ENCODE data around the gene RUBCN.
"Not testable (repeated sequence)": the region's sequence is repeated elsewhere in the genome, so short reads cannot be mapped to it uniquely, and the experiment has no call there.

The RUBCN gene

GRCh38 chr3:197680955-197681521, 55.7 kb downstream of the RUBCN start:
- no peak for DNase-seq

DNA sequence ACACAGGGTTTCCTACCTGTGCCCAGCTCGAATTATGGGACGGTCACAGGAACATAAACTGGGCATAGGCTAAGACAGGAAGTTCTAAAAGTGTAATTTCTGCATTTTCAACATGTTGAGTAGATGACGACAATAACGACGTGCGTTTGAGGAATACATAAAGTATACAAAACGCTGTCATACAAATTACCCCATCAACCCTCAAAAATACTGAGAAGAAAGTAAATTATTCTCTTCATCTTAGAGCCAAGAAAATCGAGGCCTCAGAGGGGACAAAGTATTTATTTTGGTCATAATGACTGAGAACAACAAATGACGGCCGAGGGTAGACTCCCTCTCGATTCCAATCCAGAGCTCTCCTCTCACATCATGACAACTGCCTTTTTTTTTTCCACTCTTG, 60.8 kb downstream of the RUBCN start:
- no peak for DNase-seq

- DNase-seq = no peak
Observed at GRCh38 chr3:197675563-197675860, 61.2 kb downstream of the RUBCN start.

DNA sequence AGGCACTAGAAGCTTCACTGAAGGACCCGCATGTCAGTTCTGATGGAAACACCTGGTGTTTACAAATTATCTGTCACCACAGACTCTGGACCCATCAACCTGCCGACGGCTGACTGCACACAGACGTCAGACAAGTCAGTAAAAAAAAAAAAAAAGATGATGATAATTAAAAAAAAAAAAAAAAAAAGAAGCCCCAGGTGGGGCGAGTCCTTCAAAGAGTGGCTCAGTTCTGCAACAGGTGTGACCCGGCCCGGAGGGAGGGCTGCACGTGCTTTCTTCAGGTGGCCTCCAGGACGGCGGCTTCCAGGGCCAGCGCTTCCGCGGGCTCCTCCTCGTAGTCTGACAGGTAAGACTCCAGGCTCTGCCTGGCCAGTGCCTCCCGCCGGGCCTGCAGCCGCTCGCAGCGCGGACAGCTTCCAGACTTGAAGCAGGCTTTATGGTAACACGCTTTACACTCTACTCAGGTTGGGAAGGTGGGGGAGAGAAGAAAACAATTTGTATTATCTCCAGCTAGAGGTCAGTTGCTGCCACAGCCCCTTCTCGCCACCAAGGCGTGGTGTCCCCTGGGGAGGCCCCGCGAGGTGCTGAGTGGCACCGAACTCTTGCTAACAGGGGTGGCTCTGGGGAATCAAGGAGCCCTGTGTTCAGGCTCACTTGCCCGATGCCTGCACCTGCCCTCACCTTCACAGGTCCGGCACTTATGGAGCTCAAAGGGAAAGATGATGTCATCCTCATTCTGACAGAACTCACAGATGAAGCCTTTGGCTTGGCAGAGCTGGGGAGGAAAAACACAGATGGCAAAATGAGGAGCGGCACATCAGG, 61.8 kb downstream of the RUBCN start:
- no peak for DNase-seq

DNA sequence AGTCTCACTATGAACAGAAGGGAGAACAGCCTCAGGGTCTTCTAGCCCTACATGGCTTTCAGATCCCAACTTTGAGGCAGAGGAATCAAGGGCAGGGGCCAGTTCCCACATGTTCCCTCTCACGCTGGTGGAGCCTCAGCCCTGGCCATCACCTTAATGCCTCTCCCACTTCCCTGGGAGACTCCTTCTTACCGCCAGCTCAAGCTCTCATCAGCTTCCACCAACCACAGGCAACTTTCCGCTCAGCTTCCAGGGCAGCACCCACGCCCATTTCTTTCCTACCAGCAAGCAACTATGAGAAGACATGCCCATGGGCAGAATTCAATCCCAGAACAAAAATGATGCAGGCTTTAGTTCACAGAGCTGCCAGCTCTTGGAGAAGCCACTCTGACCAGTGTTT, 63.5 kb downstream of the RUBCN start:
- DNase-seq = no peak

GRCh38 chr3:197670361-197670760, 66.3 kb downstream of the RUBCN start:
- no peak for DNase-seq

- DNase-seq = no peak
Observed at GRCh38 chr3:197667968-197668367, 68.7 kb downstream of the RUBCN start.

GRCh38 chr3:197667293-197667692, 69.4 kb downstream of the RUBCN start:
- DNase-seq = not testable (repeated sequence)

DNA sequence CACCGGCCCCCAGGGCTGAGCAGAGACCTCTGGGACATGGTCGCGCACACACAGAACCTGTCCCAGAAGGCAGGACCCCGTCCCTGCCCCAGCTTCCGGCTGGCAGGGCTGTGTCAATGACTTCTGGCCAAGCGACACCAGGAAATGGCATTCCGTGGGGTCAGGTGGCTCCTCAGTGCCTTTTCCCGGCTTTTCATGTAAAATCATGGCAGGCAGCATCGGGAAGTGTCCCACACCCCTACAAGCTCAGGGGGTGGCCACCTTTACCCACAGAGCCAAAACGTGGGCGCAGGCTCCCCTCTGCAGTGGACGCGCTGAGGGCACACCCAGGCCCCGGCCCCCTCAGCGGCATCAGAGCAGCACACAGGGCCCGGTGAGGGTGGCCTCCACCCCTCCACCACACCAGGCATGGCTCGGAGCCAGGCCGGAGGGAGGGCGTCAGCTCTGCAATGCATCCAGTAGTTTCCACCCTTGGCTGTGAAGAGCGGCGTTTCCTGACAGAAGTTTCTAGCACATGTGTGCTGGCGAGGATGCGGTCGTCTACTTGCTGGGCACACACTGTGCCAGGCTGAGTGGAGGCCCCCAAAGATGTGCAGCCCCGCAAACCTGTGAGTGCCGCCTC, 70.4 kb downstream of the RUBCN start:
- not testable (repeated sequence) for DNase-seq

DNA sequence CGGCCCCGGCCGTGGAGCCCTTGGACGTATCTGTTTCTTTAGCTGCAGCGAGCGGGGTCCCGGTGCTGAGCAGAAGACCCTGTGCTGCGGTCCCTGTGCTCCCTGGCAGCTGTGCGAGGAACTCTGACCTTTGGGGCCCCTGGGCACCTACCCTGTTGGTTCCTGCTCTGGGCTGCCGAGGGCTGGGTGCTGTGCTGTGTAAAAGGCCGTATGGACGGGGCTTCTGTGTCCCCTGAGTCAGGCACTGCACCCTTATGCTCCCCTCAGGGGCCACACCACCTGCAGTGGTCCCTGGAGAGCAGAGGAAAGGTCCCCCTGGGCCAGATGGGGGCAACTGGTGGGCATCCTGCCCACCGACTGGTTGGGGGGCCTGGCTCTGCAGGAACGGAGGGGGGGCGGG, 71.2 kb downstream of the RUBCN start:
- DNase-seq = not testable (repeated sequence)

DNA sequence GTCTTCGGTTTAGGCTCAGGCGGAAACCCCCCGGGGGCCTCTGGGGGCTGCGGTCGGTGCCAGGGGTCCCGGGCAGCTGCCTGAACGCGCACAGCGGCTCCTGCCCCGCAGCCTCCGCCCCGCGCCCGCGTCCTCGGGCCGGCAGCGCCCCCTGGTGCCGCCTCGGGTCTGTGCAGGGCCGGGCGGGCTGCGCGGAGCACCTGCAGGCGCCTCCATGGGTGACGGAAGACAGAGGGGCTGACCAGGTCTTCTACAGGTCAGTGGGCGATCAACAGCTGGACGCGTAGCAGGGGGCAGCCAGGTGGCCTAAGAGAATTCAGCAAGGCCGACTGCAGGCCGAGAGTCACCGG, 71.6 kb downstream of the RUBCN start:
- DNase-seq = not testable (repeated sequence)

DNA sequence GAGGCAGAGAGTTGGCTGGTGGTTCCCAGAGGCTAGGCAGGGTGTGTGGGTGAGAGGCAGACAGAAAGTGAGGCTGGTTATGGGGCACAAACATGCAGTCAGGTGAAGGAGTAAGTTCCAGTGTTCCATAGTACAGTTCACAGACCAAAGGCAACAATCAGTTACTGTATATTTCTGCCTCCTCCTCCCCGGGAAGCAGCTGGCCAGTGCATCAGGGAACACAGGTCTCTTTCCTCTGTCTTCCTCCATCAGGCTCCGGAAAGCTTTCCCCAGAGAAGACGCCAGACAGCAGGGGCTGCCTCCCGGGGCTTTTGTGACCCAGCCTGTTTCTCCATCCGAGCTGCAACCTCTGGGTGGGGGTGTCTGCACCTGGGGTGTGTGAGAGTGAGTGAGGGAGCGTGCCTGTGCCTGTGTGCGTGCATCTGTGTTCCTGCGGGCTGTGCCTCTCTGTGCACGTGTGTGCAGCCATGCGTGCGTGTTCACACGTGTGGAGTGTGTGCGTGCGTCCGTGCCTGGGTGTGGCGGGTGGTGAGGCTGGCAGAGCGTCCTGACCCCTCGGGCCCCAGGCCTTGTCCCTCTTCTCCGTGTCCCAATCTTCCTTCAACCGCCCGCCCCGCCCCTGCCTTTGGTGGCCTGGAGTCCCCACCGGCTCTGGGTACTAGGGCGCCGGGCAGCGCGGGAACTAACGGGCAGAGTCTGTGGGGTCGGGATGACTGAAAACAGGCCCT, 72.1 kb downstream of the RUBCN start:
- DNase-seq = not testable (repeated sequence)

DNA sequence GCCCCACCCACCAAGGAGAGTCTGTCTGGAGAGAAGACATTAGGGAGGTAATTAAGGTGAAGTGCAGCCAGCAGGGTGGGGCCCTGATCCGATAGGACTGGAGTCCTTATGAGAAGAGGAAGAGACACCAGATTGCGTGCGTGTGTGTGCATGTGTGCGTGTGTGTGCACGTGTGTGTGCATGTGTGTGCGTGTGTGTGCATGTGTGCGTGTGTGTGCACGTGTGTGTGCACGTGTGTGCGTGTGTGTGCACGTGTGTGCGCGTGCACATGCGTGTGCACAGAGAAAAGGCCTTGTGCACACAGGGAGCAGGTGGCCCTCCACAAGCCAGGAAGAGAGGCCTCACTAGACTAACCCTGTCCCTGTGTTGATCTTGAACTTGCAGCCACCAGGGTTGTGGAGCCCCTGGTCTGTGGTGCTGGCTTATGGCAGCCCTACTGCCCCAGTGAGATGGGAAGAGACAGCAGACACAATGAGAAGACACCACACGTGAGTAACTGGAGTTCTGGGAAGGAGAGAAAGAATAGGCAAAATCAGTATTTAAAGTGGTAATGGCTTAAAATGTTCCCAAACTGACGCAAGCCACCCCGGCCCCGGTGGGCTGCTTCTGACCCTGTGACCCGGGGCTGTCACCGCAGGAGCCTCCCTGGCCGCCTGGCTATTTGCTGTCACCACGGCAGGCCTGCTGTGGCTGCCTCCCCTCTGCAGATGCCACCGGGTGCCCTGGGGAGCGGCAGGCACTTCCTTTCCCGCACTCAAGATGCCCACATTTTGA, 73.2 kb downstream of the RUBCN start:
- DNase-seq = not testable (repeated sequence)

GRCh38 chr3:197662352-197662751, 74.4 kb downstream of the RUBCN start:
- not testable (repeated sequence) for DNase-seq

DNA sequence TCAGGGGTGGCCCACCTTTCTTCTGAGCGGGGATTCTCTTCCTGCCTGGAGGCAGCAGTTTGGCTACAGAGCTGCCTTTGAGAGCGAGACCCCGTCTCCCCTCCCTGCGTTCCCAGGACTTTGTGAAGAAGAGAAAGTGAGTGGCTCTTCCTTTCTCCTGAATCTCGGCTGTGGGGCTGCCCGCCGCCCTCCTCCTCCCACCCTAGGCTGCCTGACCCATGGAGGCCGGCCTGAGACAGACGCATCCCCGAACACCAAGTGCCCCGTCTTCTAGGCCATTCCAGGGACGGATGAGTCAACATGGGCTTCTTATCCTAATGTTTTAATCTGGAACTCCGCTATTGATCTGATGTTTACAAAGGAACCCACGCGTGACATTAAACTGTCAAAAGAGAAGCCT, 74.8 kb downstream of the RUBCN start:
- DNase-seq = not testable (repeated sequence)

DNA sequence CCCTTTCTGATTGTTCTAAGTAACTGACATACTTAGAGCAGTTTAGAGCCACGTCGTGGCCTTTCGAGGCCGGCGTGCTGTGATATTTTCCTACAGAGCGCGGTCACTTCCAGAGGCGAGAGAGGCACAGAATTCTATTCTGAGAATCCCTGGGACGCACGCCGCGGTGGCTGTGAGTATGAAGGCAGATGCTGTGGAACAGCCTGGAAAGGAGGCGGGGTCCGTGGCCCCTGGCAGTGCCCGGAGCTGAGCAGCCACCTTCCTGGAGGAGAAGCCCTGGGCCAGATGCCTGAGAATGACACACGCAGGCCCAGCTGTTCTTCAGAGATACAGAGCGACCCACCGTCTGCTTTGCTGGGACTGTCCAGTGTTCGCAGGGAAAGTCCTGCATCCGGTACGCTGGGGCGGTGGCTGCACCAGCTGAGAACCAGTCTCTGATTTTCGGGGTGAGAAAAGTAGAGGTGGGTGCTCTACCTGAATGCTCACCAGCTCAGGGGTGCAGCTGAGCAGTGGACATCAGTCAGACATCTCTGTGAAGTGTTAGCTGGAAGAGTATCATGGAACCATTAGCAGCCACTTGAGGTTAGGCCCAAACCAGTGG, 75.4 kb downstream of the RUBCN start:
- DNase-seq = not testable (repeated sequence)

- not testable (repeated sequence) for DNase-seq
Observed at GRCh38 chr3:197659701-197660100, 77.0 kb downstream of the RUBCN start.

DNA sequence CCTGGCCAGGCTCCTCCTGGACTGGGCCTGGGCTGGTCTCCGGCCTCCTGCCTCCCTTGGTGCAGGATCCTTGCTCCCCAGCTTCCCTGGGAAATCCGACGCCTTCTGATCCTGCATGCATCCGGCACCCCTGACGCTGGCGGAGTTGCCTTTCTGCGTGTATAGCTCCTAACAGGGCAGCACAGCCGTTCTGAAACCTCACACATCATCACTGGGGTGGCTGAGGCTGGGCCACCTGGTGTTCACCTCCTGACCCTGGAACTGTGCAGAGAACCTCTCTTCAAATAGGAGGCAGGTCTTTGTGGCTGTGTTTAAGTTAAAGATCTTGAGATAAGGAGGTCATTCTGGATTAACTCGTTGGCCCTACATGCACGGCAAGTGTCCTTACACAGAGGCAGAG, 77.6 kb downstream of the RUBCN start:
- not testable (repeated sequence) for DNase-seq

GRCh38 chr3:197658706-197659105, 78.0 kb downstream of the RUBCN start:
- not testable (repeated sequence) for DNase-seq

DNA sequence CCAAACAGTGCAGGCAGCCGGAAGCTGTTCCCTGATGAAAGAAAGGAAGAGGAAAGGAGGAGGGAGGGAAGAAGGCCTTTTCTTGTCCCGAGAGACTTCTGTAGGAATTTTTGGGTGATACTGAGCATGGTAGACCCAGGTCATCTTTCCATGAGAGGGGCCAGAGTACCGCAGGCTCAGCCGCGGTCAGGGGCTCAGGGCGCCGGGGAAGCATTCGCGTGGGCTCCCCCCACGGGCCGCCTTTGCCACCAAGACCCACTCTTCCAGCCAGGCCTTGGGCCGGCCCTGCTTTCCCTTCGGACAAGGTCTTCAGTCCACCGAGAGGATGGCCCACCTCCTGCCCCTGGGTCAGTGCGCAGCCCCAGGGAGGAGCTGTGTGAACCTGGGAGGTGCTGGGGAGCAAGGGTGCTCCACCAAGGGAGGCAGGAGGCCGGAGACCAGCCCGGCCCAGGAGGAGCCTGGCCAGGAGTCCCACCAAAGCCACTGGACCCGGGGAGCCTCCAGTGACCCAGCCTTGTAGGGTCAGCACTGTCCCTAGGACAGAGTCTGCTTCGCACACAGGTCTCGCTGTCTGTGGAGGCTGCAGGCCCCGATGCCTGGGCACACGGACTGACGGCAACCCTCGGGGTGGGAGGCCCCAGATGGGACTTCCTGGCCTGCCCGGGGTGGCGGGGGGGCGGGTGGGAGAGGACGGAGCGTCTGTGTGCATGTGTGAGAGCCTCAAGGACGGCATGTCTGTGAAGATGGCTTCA, 79.0 kb downstream of the RUBCN start:
- DNase-seq = not testable (repeated sequence)

DNA sequence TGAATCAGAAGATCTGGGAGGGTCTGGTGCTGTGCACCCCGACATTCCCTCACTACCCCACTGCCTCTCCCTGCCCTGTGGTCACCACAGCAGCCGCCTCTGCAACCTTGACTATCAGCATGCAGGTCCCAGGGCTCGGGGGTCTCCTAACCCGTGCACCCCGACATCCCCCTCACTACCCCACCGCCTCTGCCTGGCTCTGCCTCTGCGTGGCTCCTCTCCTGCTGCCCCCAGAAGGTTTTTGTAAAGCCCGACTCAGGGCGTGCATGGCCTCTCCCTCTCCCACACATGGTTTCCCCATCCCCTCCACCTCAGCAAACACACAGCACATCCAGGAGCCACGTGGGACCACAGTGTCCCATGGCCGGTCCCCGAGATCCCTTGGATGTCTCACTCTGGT, 79.7 kb downstream of the RUBCN start:
- DNase-seq = not testable (repeated sequence)

DNA sequence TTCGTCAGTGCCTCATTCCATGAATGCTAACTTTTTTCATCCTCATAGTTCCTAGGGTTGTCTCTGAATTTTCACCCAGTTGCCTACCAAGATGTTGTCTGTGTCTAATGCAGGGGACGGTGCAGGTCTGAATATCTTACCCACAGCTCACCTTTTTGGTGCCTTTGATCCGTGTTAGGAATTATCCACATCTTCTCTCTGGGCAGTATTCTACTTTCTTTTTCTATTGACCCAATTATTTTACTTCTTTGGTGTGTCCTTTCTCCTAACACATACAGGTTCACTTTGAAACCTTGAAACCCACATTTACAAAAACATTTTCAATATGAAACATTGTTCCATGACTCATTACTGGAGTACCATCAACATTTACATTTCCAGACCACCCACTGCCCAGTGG, 80.6 kb downstream of the RUBCN start:
- not testable (repeated sequence) for DNase-seq
